ENCODE data around the gene UQCC2.

- no peak for TF ChIP-seq CTCF (IDR thresholded peaks at IDR 0.05)
- no peak for TF ChIP-seq POLR2A (IDR thresholded peaks at IDR 0.05)
Measured at GRCh38 chr6:33759887-33760629, 48.6 kb upstream of the UQCC2 start.
